Neural progenitor cell (in vitro differentiated cells): ENCODE results near the gene ADAMTS19. TPM values are rescaled to one million over a fixed set of nuclear protein-coding genes. Genes with fewer than 3 reads are reported as not detected.
"Not testable (repeated sequence)": the region's sequence is repeated elsewhere in the genome, so short reads cannot be mapped to it uniquely, and the experiment has no call there.

Source experiments
- DNase-seq: peaks from one replicate; pipeline ENCODE4 v3.0.0-alpha.2; 2016; ENCODE audit warnings: low spot score
- H2AFZ ChIP-seq: fragments of 200-600 bp; sonication (generic); replicated peaks from 2 replicates; pipeline ENCODE4 v1.6.1; 2016; ENCODE audit warnings: antibody characterized with exemption
- H3F3A ChIP-seq: fragments of 200-600 bp; sonication (generic); 2 replicates; pipeline ENCODE4 v1.6.1; 2016; ENCODE audit warnings: antibody characterized with exemption, low read depth
- H3K27ac ChIP-seq: fragments of 200-600 bp; sonication (generic); 2 replicates; pipeline ENCODE4 v1.5.1; 2016; ENCODE audit warnings: mild to moderate bottlenecking
- H3K27me3 ChIP-seq: fragments of 200-600 bp; sonication (generic); 2 replicates; pipeline ENCODE4 v1.6.1; 2016; ENCODE audit warnings: mild to moderate bottlenecking, moderate library complexity
- H3K36me3 ChIP-seq: fragments of 200-600 bp; sonication (generic); 2 replicates; pipeline ENCODE4 v1.5.1; 2016
- H3K4me1 ChIP-seq: fragments of 200-600 bp; sonication (generic); 2 replicates; pipeline ENCODE4 v1.6.1; 2016; ENCODE audit warnings: mixed run types
- H3K4me2 ChIP-seq: fragments of 200-600 bp; sonication (generic); 2 replicates; pipeline ENCODE4 v1.6.1; 2016
- H3K4me3 ChIP-seq: fragments of 200-600 bp; sonication (generic); 2 replicates; pipeline ENCODE4 v1.5.1; 2016
- H3K79me2 ChIP-seq: fragments of 200-600 bp; sonication (generic); 2 replicates; pipeline ENCODE4 v1.6.1; 2016; ENCODE audit warnings: low read depth
- H3K9ac ChIP-seq: fragments of 200-600 bp; sonication (generic); 2 replicates; pipeline ENCODE4 v1.6.1; 2016
- H3K9me3 ChIP-seq: fragments of 200-600 bp; sonication (generic); 2 replicates; pipeline ENCODE4 v1.5.1; 2016; ENCODE audit warnings: low read depth
- H4K20me1 ChIP-seq: fragments of 200-600 bp; sonication (generic); 2 replicates; pipeline ENCODE4 v1.6.1; 2016; ENCODE audit warnings: low read depth
- H3K27ac Mint-ChIP-seq: 3 replicates; pipeline ENCODE4 v1.8.0; 2021; ENCODE audit warnings: mixed read lengths
- H3K27me3 Mint-ChIP-seq: 2 replicates; pipeline ENCODE4 v1.8.0; 2022; ENCODE audit warnings: low read depth, mild to moderate bottlenecking, inconsistent platforms, moderate library complexity, mixed read lengths; ENCODE audit not compliant: insufficient read depth
- H3K36me3 Mint-ChIP-seq: 3 replicates; pipeline ENCODE4 v1.8.0; 2021; ENCODE audit warnings: mixed read lengths
- H3K4me1 Mint-ChIP-seq: 3 replicates; pipeline ENCODE4 v1.8.0; 2021; ENCODE audit warnings: mixed read lengths
- H3K4me3 Mint-ChIP-seq: 3 replicates; pipeline ENCODE4 v1.8.0; 2021; ENCODE audit warnings: mild to moderate bottlenecking, moderate library complexity, mixed read lengths
- H3K9me3 Mint-ChIP-seq: 3 replicates; pipeline ENCODE4 v1.8.0; 2020; ENCODE audit warnings: mixed read lengths
- EZH2 ChIP-seq: fragments of 200-600 bp; sonication (generic); IDR thresholded peaks from 2 replicates; pipeline ENCODE4 v1.6.1; 2017; ENCODE audit warnings: antibody characterized with exemption, mild to moderate bottlenecking, moderate library complexity
- EZH2phosphoT487 ChIP-seq: fragments of 200-600 bp; sonication (generic); IDR thresholded peaks from 2 replicates; pipeline ENCODE4 v1.6.1; 2017; ENCODE audit warnings: antibody characterized with exemption
- total RNA-seq: library from RNA; depleted of rRNA; stranded (reverse); fragments of >200 nt; gene quantifications from 2 replicates; pipeline ENCODE4 v1.2.3, GENCODE V29; 2015; ENCODE audit warnings: low replicate concordance
- TF ChIP-seq, protein P1 (sequence below): fragments of 200-600 bp; sonication (generic); IDR thresholded peaks from 2 replicates; pipeline ENCODE4 v1.5.1; 2017; ENCODE audit warnings: antibody characterized with exemption, mild to moderate bottlenecking

The ADAMTS19 gene
- total RNA-seq, 1 donor from 2014 or later, result 23.3 TPM

DNA sequence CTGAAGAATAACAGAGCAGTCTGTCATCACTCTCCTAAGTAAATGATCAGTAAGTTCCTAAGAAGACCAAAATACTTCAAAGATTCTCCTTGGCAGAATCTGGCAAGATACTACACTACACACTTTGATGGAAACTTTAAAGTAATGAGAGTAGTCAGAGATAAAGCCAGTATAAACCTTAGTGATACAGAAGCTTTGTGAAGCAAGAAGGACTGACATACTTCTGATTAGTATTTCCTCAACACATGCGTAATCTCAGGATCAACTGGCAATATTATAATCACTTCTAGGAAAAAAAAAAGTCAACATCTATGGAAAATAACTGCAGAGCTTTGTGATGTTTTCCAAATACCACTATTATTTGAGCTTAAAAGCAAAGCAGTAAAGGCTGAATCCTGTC lies 34.0 kb upstream of the ADAMTS19 start:
- Histone ChIP-seq H3K79me2 (no peaks in the 10 kb centered on the region), H3K27ac (no peak overlapping the region), H3K4me2 (no peak overlapping the region), H3K9me3 (no peaks in the 10 kb centered on the region), H3K27me3 (no peaks in the 10 kb centered on the region), H3F3A (no peaks in the 10 kb centered on the region), H3K36me3 (no peaks in the 10 kb centered on the region), H3K4me3 (no peak overlapping the region), H3K4me1 (peaks cover 4% of the 10 kb centered on the region), H3K9ac (no peak overlapping the region), H2AFZ (no peak overlapping the region), H4K20me1 (no peaks in the 10 kb centered on the region)
- Mint-ChIP-seq H3K27ac (no peak overlapping the region), H3K36me3 (no peaks in the 10 kb centered on the region), H3K4me1 (peaks cover 4% of the 10 kb centered on the region), H3K9me3 (no peaks in the 10 kb centered on the region), H3K4me3 (no peak overlapping the region), H3K27me3 (peaks cover 3% of the 10 kb centered on the region)
- TF ChIP-seq, protein P1, sequence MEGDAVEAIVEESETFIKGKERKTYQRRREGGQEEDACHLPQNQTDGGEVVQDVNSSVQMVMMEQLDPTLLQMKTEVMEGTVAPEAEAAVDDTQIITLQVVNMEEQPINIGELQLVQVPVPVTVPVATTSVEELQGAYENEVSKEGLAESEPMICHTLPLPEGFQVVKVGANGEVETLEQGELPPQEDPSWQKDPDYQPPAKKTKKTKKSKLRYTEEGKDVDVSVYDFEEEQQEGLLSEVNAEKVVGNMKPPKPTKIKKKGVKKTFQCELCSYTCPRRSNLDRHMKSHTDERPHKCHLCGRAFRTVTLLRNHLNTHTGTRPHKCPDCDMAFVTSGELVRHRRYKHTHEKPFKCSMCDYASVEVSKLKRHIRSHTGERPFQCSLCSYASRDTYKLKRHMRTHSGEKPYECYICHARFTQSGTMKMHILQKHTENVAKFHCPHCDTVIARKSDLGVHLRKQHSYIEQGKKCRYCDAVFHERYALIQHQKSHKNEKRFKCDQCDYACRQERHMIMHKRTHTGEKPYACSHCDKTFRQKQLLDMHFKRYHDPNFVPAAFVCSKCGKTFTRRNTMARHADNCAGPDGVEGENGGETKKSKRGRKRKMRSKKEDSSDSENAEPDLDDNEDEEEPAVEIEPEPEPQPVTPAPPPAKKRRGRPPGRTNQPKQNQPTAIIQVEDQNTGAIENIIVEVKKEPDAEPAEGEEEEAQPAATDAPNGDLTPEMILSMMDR, result no peak
- TF ChIP-seq EZH2 (no peak), EZH2phosphoT487 (no peak)
- DNase-seq, result no peak

DNA sequence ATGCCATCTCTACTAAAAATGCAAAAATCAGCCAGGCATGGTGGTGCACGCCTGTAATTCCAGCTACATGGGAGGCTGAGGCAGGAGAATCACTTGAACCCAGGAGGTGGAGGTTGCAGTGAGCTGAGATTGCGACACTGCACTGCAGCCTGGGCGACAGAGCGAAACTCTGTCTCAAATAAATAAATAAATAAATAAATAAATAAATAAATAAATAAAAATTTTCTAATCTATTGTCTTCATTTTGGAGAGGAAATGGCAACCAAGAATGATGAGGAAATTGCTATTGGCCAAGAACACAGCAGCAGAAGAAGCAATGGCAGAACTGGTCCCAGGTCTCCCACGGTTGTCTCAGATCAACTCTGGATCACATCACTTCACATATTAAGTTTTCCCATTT lies 31.5 kb upstream of the ADAMTS19 start:
- not testable (repeated sequence) for H3F3A ChIP-seq, H3K27me3 Mint-ChIP-seq, H3K27ac ChIP-seq, H3K4me2 ChIP-seq, H3K79me2 ChIP-seq, H3K9ac ChIP-seq, H3K4me3 ChIP-seq, H3K4me1 ChIP-seq, H4K20me1 ChIP-seq, H3K36me3 Mint-ChIP-seq, H3K4me1 Mint-ChIP-seq, DNase-seq, H3K27me3 ChIP-seq, H3K36me3 ChIP-seq, H3K9me3 Mint-ChIP-seq, H2AFZ ChIP-seq, H3K9me3 ChIP-seq, H3K4me3 Mint-ChIP-seq, H3K27ac Mint-ChIP-seq

DNA sequence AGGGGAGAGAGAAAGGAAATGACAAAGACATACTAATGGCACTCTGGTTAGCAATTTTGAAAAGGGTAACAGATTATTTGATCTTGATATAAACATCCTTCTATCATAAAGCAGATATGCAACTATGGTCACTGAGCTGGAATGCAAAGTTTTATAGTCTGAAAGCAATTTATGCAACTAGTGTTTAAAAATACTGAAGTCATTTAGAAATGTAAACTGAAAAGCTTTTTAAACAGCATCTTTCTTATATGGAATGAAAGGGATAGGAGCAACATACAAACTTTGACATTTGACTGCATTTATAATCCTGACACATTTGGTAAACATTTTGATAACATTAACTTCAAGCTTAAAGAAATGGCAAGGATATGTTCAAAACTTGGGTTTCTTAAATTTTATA lies 28.7 kb upstream of the ADAMTS19 start:
- Histone ChIP-seq H3K4me3 (no peak overlapping the region), H3K9me3 (no peaks in the 10 kb centered on the region), H2AFZ (no peak overlapping the region), H4K20me1 (no peaks in the 10 kb centered on the region), H3K9ac (no peak overlapping the region), H3K27ac (no peak overlapping the region), H3K4me2 (no peak overlapping the region), H3K4me1 (no peaks in the 10 kb centered on the region), H3K36me3 (no peaks in the 10 kb centered on the region), H3K27me3 (no peaks in the 10 kb centered on the region), H3F3A (no peaks in the 10 kb centered on the region), H3K79me2 (no peaks in the 10 kb centered on the region)
- H3K27ac Mint-ChIP-seq, result no peak overlapping the region
- TF ChIP-seq, protein P1, result no peak
- TF ChIP-seq EZH2, result no peak
- TF ChIP-seq EZH2phosphoT487, result no peak
- H3K27me3 Mint-ChIP-seq, result no peaks in the 10 kb centered on the region
- no peak overlapping the region for H3K4me3 Mint-ChIP-seq
- no peak for DNase-seq
- H3K9me3 Mint-ChIP-seq, result no peaks in the 10 kb centered on the region
- no peaks in the 10 kb centered on the region for H3K4me1 Mint-ChIP-seq
- H3K36me3 Mint-ChIP-seq, result no peaks in the 10 kb centered on the region

DNA sequence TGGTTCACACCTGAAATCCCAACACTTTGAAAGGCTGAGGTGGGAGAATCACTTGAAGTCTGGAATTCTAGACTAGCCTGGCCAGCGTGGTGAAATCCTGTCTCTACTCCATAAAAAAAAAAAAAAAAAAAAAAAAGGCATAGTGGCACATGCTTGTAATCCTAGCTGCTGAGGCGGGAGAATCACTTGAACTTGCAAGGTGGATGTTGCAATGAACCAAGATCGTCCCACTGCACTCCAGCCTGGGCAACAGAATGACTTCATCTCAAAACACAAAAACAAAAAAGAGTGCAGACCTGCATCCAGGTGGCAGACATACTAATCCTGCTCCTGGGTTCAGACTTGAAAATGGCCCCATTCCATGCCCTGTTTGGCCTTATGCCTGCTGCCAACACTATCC lies 21.8 kb upstream of the ADAMTS19 start:
- Histone ChIP-seq H2AFZ (no peak overlapping the region), H3K9ac (no peak overlapping the region), H3K4me2 (no peak overlapping the region), H3K27me3 (no peaks in the 10 kb centered on the region), H3K36me3 (no peaks in the 10 kb centered on the region), H3K4me3 (no peak overlapping the region), H3F3A (no peaks in the 10 kb centered on the region), H3K79me2 (no peaks in the 10 kb centered on the region), H3K4me1 (no peaks in the 10 kb centered on the region), H4K20me1 (no peaks in the 10 kb centered on the region), H3K27ac (no peak overlapping the region), H3K9me3 (no peaks in the 10 kb centered on the region)
- Mint-ChIP-seq H3K27me3 (no peaks in the 10 kb centered on the region), H3K36me3 (no peaks in the 10 kb centered on the region), H3K9me3 (no peaks in the 10 kb centered on the region), H3K27ac (no peak overlapping the region), H3K4me3 (no peak overlapping the region), H3K4me1 (no peaks in the 10 kb centered on the region)
- DNase-seq, result no peak
- TF ChIP-seq EZH2phosphoT487 (no peak), EZH2 (no peak)
- TF ChIP-seq, protein P1, result no peak
